ENCODE measurements around the gene PPFIA1. TPM values are rescaled to one million over a fixed set of nuclear protein-coding genes. Genes with fewer than 3 reads are reported as not detected.

PPFIA1 gene
- polyA plus RNA-seq, 1 of the 3 experiments (the other 2 are of a cell fraction), result 37.4 TPM

DNA sequence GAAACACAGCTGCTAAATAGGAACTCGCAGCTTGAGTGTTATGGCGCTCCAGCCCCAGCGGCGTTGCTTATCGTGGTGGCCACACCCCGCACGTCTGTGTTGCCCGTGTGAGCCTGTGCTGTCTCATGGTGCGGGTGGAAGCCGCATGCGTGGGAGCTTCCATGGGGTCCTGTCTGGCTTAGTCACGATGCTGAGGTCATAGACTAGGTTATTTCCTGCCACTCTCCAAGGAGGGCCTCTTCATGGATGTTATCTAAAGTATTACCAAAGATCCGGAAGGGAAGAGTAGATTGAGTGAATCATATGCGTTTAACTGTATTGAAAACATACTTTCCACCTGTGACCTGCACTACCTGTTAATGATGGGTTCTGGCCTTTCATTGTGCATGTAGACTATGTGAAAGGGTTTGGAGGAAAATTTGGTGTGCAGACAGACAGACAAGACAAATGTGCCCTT is 149.5 kb downstream of the PPFIA1 start (continued):
- TF ChIP-seq MAX (IDR thresholded peaks at IDR 0.05; ENCODE audit: low read depth) (no peak), NRF1 (IDR thresholded peaks at IDR 0.05; ENCODE audit: low read depth, low read length) (no peak), EP300 (IDR thresholded peaks at IDR 0.05; ENCODE audit: borderline replicate concordance in 1 of 2, low read depth in 1 of 2, low read length in 1 of 2) (no peak), YY1 (IDR thresholded peaks at IDR 0.05; ENCODE audit: low read depth) (no peak)

DNA sequence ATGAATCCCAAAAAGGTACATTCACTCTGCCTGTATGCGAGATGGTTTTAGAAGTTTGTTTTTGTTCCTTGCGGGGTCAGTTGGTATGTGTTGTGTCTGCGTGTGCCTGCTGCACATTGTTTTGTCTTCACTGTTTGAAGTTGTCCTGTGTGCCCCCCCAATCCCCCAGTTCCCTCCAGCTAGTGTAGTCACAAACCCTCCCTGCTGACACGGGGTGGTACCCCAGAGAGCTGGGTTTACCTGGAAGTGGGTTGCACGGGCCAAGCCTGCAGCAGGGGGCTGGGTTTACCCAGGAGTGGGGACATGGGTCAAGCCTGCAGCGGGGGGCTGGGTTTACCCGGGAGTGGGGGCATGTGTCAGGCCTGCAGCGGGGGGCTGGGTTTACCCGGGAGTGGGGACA is 150.0 kb downstream of the PPFIA1 start:
- Histone ChIP-seq H3K4me2 (no peak overlapping the region), H3K9ac (no peak overlapping the region), H3F3A (replicated peaks; ENCODE audit: insufficient read depth) (peaks cover 12% of the 10 kb centered on the region), H3K27me3 (ENCODE audit: insufficient read depth) (no peaks in the 10 kb centered on the region), H2AFZ (ENCODE audit: low read depth) (no peak overlapping the region), H3K36me3 (replicated peaks in 1 of 2; ENCODE audit: control insufficient read depth in 1 of 2, insufficient read depth in 2 of 2, low read length in 1 of 2) (peaks cover 64 to 85% of the 10 kb centered on the region in 2 experiments), H3K4me3 (ENCODE audit: low read depth in 2 of 2, low read length in 1 of 2) (no peak overlapping the region), H3K27ac (ENCODE audit: low read depth in 2 of 2, low read length in 1 of 2) (no peak overlapping the region), H3K4me1 (ENCODE audit: control insufficient read depth in 1 of 2, insufficient read depth in 2 of 2, low read depth in 1 of 2, low read length in 1 of 2) (no peaks in the 10 kb centered on the region; a peak in 1 of 4 replicates), H4K20me1 (ENCODE audit: insufficient read depth) (peaks cover 70% of the 10 kb centered on the region), H3K79me2 (ENCODE audit: insufficient read depth) (peaks cover 55% of the 10 kb centered on the region), H3K9me2 (no peaks in the 10 kb centered on the region), H3K9me3 (no peaks in the 10 kb centered on the region)
- no peak for DNase-seq
- 88% methylated on average over 8 of the region's 9 CpGs for WGBS (ENCODE audit: low lambda C conversion rate)
- ChIA-PET POLR2A (no interaction called here), CTCF (no interaction called here)
- TF ChIP-seq, protein P1, sequence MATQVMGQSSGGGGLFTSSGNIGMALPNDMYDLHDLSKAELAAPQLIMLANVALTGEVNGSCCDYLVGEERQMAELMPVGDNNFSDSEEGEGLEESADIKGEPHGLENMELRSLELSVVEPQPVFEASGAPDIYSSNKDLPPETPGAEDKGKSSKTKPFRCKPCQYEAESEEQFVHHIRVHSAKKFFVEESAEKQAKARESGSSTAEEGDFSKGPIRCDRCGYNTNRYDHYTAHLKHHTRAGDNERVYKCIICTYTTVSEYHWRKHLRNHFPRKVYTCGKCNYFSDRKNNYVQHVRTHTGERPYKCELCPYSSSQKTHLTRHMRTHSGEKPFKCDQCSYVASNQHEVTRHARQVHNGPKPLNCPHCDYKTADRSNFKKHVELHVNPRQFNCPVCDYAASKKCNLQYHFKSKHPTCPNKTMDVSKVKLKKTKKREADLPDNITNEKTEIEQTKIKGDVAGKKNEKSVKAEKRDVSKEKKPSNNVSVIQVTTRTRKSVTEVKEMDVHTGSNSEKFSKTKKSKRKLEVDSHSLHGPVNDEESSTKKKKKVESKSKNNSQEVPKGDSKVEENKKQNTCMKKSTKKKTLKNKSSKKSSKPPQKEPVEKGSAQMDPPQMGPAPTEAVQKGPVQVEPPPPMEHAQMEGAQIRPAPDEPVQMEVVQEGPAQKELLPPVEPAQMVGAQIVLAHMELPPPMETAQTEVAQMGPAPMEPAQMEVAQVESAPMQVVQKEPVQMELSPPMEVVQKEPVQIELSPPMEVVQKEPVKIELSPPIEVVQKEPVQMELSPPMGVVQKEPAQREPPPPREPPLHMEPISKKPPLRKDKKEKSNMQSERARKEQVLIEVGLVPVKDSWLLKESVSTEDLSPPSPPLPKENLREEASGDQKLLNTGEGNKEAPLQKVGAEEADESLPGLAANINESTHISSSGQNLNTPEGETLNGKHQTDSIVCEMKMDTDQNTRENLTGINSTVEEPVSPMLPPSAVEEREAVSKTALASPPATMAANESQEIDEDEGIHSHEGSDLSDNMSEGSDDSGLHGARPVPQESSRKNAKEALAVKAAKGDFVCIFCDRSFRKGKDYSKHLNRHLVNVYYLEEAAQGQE (IDR thresholded peaks at IDR 0.05; ENCODE audit: low read depth, low read length), result no peak
- TF ChIP-seq GABPA (IDR thresholded peaks at IDR 0.05; ENCODE audit: low read depth) (no peak), JUND (IDR thresholded peaks at IDR 0.05) (no peak), YY1 (IDR thresholded peaks at IDR 0.05; ENCODE audit: low read depth) (no peak), TEAD4 (IDR thresholded peaks at IDR 0.05; ENCODE audit: borderline replicate concordance, insufficient read depth) (no peak), NRF1 (IDR thresholded peaks at IDR 0.05; ENCODE audit: low read depth, low read length) (no peak), ZBTB33 (IDR thresholded peaks at IDR 0.05; ENCODE audit: borderline replicate concordance, low read depth) (no peak), NFIC (IDR thresholded peaks at IDR 0.05; ENCODE audit: borderline replicate concordance) (no peak)
- TF ChIP-seq, protein P2, sequence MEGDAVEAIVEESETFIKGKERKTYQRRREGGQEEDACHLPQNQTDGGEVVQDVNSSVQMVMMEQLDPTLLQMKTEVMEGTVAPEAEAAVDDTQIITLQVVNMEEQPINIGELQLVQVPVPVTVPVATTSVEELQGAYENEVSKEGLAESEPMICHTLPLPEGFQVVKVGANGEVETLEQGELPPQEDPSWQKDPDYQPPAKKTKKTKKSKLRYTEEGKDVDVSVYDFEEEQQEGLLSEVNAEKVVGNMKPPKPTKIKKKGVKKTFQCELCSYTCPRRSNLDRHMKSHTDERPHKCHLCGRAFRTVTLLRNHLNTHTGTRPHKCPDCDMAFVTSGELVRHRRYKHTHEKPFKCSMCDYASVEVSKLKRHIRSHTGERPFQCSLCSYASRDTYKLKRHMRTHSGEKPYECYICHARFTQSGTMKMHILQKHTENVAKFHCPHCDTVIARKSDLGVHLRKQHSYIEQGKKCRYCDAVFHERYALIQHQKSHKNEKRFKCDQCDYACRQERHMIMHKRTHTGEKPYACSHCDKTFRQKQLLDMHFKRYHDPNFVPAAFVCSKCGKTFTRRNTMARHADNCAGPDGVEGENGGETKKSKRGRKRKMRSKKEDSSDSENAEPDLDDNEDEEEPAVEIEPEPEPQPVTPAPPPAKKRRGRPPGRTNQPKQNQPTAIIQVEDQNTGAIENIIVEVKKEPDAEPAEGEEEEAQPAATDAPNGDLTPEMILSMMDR (IDR thresholded peaks at IDR 0.05), result no peak
- TF ChIP-seq, protein P3, sequence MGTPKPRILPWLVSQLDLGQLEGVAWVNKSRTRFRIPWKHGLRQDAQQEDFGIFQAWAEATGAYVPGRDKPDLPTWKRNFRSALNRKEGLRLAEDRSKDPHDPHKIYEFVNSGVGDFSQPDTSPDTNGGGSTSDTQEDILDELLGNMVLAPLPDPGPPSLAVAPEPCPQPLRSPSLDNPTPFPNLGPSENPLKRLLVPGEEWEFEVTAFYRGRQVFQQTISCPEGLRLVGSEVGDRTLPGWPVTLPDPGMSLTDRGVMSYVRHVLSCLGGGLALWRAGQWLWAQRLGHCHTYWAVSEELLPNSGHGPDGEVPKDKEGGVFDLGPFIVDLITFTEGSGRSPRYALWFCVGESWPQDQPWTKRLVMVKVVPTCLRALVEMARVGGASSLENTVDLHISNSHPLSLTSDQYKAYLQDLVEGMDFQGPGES (IDR thresholded peaks at IDR 0.05; ENCODE audit: low read depth, low read length), result no peak
- TF ChIP-seq, protein P4, sequence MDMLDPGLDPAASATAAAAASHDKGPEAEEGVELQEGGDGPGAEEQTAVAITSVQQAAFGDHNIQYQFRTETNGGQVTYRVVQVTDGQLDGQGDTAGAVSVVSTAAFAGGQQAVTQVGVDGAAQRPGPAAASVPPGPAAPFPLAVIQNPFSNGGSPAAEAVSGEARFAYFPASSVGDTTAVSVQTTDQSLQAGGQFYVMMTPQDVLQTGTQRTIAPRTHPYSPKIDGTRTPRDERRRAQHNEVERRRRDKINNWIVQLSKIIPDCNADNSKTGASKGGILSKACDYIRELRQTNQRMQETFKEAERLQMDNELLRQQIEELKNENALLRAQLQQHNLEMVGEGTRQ (IDR thresholded peaks at IDR 0.05; ENCODE audit: borderline replicate concordance, low read depth, low read length), result no peak
